GM12878 (cell line): ENCODE measurements around the gene KPNA4. TPM values are rescaled to one million over a fixed set of nuclear protein-coding genes. Genes with fewer than 3 reads are reported as not detected.
A peak's percentile ranks its signal among the peaks of the same experiment; 100 is the strongest.

Experiments used
- BACH1 ChIP-seq: fragments of 450-650 bp; IDR thresholded peaks from 2 replicates; pipeline ENCODE4 v1.6.1; 2017; ENCODE audit warnings: mild to moderate bottlenecking, borderline replicate concordance
- E2F4 ChIP-seq: IDR thresholded peaks from 2 replicates; pipeline ENCODE4 v1.6.1; 2012; ENCODE audit warnings: low read depth, low read length, improper control_type of control experiment
- HDAC6 ChIP-seq: fragments of 200-600 bp; sonication (generic); IDR thresholded peaks from one replicate; pipeline ENCODE4 v1.8.0; 2017; ENCODE audit warnings: antibody characterized with exemption; ENCODE audit not compliant: unreplicated experiment
- MTA3 ChIP-seq: IDR thresholded peaks from 2 replicates; pipeline ENCODE4 v1.6.1; 2012; ENCODE audit warnings: low read length, inconsistent platforms, borderline replicate concordance
- NFYA ChIP-seq: IDR thresholded peaks from 2 replicates; pipeline ENCODE4 v1.6.1; 2011; ENCODE audit warnings: low read depth, mild to moderate bottlenecking, low read length, improper control_type of control experiment, borderline replicate concordance
- NFYB ChIP-seq: IDR thresholded peaks from 2 replicates; pipeline ENCODE4 v1.6.1; 2011; ENCODE audit warnings: low read depth, mild to moderate bottlenecking, low read length, improper control_type of control experiment, moderate library complexity; ENCODE audit not compliant: insufficient read depth
- PKNOX1 ChIP-seq: fragments of 450-650 bp; IDR thresholded peaks from 2 replicates; pipeline ENCODE4 v1.6.1; 2016; ENCODE audit warnings: mild to moderate bottlenecking
- PML ChIP-seq: IDR thresholded peaks from 2 replicates; pipeline ENCODE4 v1.6.1; 2012; ENCODE audit warnings: low read length, inconsistent platforms
- POLR2A ChIP-seq: IDR thresholded peaks from 2 replicates; pipeline ENCODE4 v1.6.1; 2011; ENCODE audit warnings: low read depth, mild to moderate bottlenecking, low read length
- RAD21 ChIP-seq: IDR thresholded peaks from 2 replicates; pipeline ENCODE4 v1.6.1; 2011; ENCODE audit warnings: mild to moderate bottlenecking, low read depth, low read length, moderate library complexity; ENCODE audit not compliant: insufficient read depth
- RELB ChIP-seq: fragments of 450-650 bp; IDR thresholded peaks from 2 replicates; pipeline ENCODE4 v1.6.1; 2017; ENCODE audit warnings: low read depth, mild to moderate bottlenecking, moderate library complexity
- SIX5 ChIP-seq: IDR thresholded peaks from 2 replicates; pipeline ENCODE4 v1.6.1; 2011; ENCODE audit warnings: mild to moderate bottlenecking, low read depth, low read length, moderate library complexity; ENCODE audit not compliant: severe bottlenecking
- SMAD1 ChIP-seq: fragments of 450-650 bp; IDR thresholded peaks from 2 replicates; pipeline ENCODE4 v1.6.1; 2018; ENCODE audit warnings: mild to moderate bottlenecking, low read depth; ENCODE audit not compliant: partially characterized antibody
- SMC3 ChIP-seq: IDR thresholded peaks from 2 replicates; pipeline ENCODE4 v1.6.1; 2011; ENCODE audit warnings: low read length, improper control_type of control experiment, borderline replicate concordance
- SREBF2 ChIP-seq: IDR thresholded peaks from 2 replicates; pipeline ENCODE4 v1.6.1; 2012; ENCODE audit warnings: mild to moderate bottlenecking, low read length
- STAT1 ChIP-seq: fragments of 450-650 bp; conservative IDR thresholded peaks from 2 replicates; pipeline ENCODE4 v1.6.1; 2014; ENCODE audit warnings: antibody characterized with exemption, mild to moderate bottlenecking
- ZBTB33 ChIP-seq: fragments of 450-650 bp; IDR thresholded peaks from 2 replicates; pipeline ENCODE4 v1.6.1; 2017; ENCODE audit warnings: mild to moderate bottlenecking
- ZNF217 ChIP-seq: fragments of 450-650 bp; IDR thresholded peaks from 2 replicates; pipeline ENCODE4 v1.6.1; 2017; ENCODE audit warnings: antibody characterized with exemption, mild to moderate bottlenecking
- ZNF24 ChIP-seq: fragments of 450-650 bp; IDR thresholded peaks from 2 replicates; pipeline ENCODE4 v1.6.1; 2017; ENCODE audit warnings: antibody characterized with exemption, mild to moderate bottlenecking
- ZNF384 ChIP-seq: IDR thresholded peaks from 2 replicates; pipeline ENCODE4 v1.6.1; 2012; ENCODE audit warnings: low read depth, mild to moderate bottlenecking, low read length, improper control_type of control experiment, borderline replicate concordance
- ZNF622 ChIP-seq: fragments of 450-650 bp; IDR thresholded peaks from 2 replicates; pipeline ENCODE4 v1.6.1; 2017; ENCODE audit warnings: mild to moderate bottlenecking, inconsistent platforms
- polyA plus RNA-seq, 11 experiments: library from polyadenylated mRNA; depleted of rRNA in 4 of 11; unstranded in 6 of 11; stranded (reverse) in 5 of 11; fragments of >200 nt; fragmentation: Nextera tagmentation in 4 of 11; fragmentation: Illumina TruSeq in 1 of 11; extraction: Ambion mirVana in 4 of 11; extraction: Trizol in 1 of 11; gene quantifications; 1 replicate in 1 of 11; 2 replicates in 10 of 11; pipeline versions ENCODE4 v1.2.1 to v1.2.3, GENCODE V29; 2011 to 2016; ENCODE audit warnings: inconsistent platforms in 2 of 11, missing spikeins in 2 of 11, low read depth in 1 of 11
- total RNA-seq, 4 experiments: library from RNA; depleted of rRNA in 3 of 4; stranded (reverse); fragments of >200 nt in 3 of 4; fragmentation: Illumina TruSeq in 1 of 4; extraction: Trizol in 1 of 4; gene quantifications; 2 replicates each; pipeline versions ENCODE4 v1.2.1 to v1.2.3, GENCODE V29; 2013 to 2021

The KPNA4 gene
- total and polyA plus RNA-seq, 10 of the 15 experiments (the other 5 are each of a cell fraction or from before 2014, with no cell fraction given) = 9.9 to 40.6 (median 18.1) TPM

- TF ChIP-seq STAT1 = 0 out of 2 replicates have a peak, but pooled peaks have one; percentile 37
- no peak; the same call in 1 of the 2 replicates for TF ChIP-seq BACH1
- TF ChIP-seq SMAD1 = no peak
- TF ChIP-seq NFYA = no peak
- TF ChIP-seq SIX5 = no peak
- TF ChIP-seq ZNF217 = peak; percentile 49; the same call in 1 of the 2 replicates
- peak; percentile 57; the same call in 1 of the 2 replicates for TF ChIP-seq RELB
- no peak for TF ChIP-seq SREBF2
- TF ChIP-seq PKNOX1 = no peak
- no peak for TF ChIP-seq RAD21
- TF ChIP-seq ZBTB33 = no peak
- no peak for TF ChIP-seq MTA3
- TF ChIP-seq HDAC6 = no peak
- TF ChIP-seq E2F4 = peak; percentile 99
- TF ChIP-seq ZNF622 = no peak
- peak; percentile 86 for TF ChIP-seq NFYB
- peak; percentile 99 for TF ChIP-seq POLR2A
- TF ChIP-seq ZNF24 = no peak
- no peak for TF ChIP-seq SMC3
- peak; percentile 91 for TF ChIP-seq PML
- no peak for TF ChIP-seq ZNF384
Measured at GRCh38 chr3:160449636-160450598, 115.5 kb downstream of the KPNA4 start, which contains the start of gene TRIM59 (continued).
